IPS-18c (cell line): ENCODE results near the gene HMGXB3.

Source experiments
- H3K4me3 ChIP-seq: 2 replicates; pipeline ENCODE4 v1.7.0; 2013; ENCODE audit warnings: low read depth, mild to moderate bottlenecking, low read length, moderate library complexity; ENCODE audit not compliant: insufficient read depth
- H3K9me3 ChIP-seq: one replicate; pipeline ENCODE4 v1.6.1; 2013; ENCODE audit warnings: mild to moderate bottlenecking, low read length, moderate library complexity; ENCODE audit not compliant: control insufficient read depth, insufficient read depth

Gene HMGXB3

GRCh38 chr5:149979896-149980295 lies 20.6 kb upstream of the HMGXB3 start:
- Histone ChIP-seq H3K9me3 (no peaks in the 10 kb centered on the region), H3K4me3 (no peak overlapping the region)

GRCh38 chr5:149981206-149981605 lies 19.3 kb upstream of the HMGXB3 start:
- no peaks in the 10 kb centered on the region for H3K9me3 ChIP-seq
- H3K4me3 ChIP-seq = no peak overlapping the region

GRCh38 chr5:149982505-149982904 lies 18.0 kb upstream of the HMGXB3 start:
- H3K9me3 ChIP-seq = no peaks in the 10 kb centered on the region
- H3K4me3 ChIP-seq = no peak overlapping the region

- Histone ChIP-seq H3K4me3 (no peak overlapping the region), H3K9me3 (no peaks in the 10 kb centered on the region)
Measured at GRCh38 chr5:149988126-149988525, 12.4 kb upstream of the HMGXB3 start.

GRCh38 chr5:149990518-149991376 lies 9.8 kb upstream of the HMGXB3 start:
- Histone ChIP-seq H3K4me3 (no peak overlapping the region), H3K9me3 (no peaks in the 10 kb centered on the region)

- H3K9me3 ChIP-seq = no peaks in the 10 kb centered on the region
- no peak overlapping the region for H3K4me3 ChIP-seq
Measured at GRCh38 chr5:149993471-149993870, 7.1 kb upstream of the HMGXB3 start.

- Histone ChIP-seq H3K9me3 (no peaks in the 10 kb centered on the region), H3K4me3 (no peak overlapping the region)
Measured at GRCh38 chr5:149995385-149996204, 4.9 kb upstream of the HMGXB3 start.

GRCh38 chr5:149996205-149996890 lies 4.2 kb upstream of the HMGXB3 start:
- Histone ChIP-seq H3K9me3 (no peaks in the 10 kb centered on the region), H3K4me3 (no peak overlapping the region)

GRCh38 chr5:149998281-149998680 lies 2.3 kb upstream of the HMGXB3 start:
- Histone ChIP-seq H3K4me3 (no peak overlapping the region), H3K9me3 (no peaks in the 10 kb centered on the region)

GRCh38 chr5:149999359-149999758 lies 1.2 kb upstream of the HMGXB3 start:
- no peaks in the 10 kb centered on the region for H3K9me3 ChIP-seq
- H3K4me3 ChIP-seq = peak overlapping the region; percentile 83

- H3K4me3 ChIP-seq = peak overlapping the region; percentile 83
- H3K9me3 ChIP-seq = no peaks in the 10 kb centered on the region
Measured at GRCh38 chr5:149999866-150000255, 678 bp upstream of the HMGXB3 start.

GRCh38 chr5:150000990-150001659 lies 586 bp downstream of the HMGXB3 start:
- Histone ChIP-seq H3K9me3 (no peaks in the 10 kb centered on the region), H3K4me3 (peak overlapping the region; percentile 83)

GRCh38 chr5:150001660-150002486 lies 1.3 kb downstream of the HMGXB3 start:
- H3K4me3 ChIP-seq = peak overlapping the region; percentile 83
- no peaks in the 10 kb centered on the region for H3K9me3 ChIP-seq

- H3K4me3 ChIP-seq = no peak overlapping the region
- H3K9me3 ChIP-seq = no peaks in the 10 kb centered on the region
Measured at GRCh38 chr5:150006318-150006717, 5.8 kb downstream of the HMGXB3 start.

- Histone ChIP-seq H3K4me3 (no peak overlapping the region), H3K9me3 (no peaks in the 10 kb centered on the region)
Measured at GRCh38 chr5:150007050-150007449, 6.5 kb downstream of the HMGXB3 start.

GRCh38 chr5:150009671-150010387 lies 9.3 kb downstream of the HMGXB3 start:
- Histone ChIP-seq H3K9me3 (no peaks in the 10 kb centered on the region), H3K4me3 (no peak overlapping the region)
